H1 (cell line): ENCODE results near the gene PRODH2. TPM values are rescaled to one million over a fixed set of nuclear protein-coding genes. Genes with fewer than 3 reads are reported as not detected.

Experiments
- CTCF ChIA-PET: fragments of 300-600 bp; sonication (Branson Sonifier 250); formaldehyde crosslinking; loops from one replicate; lab custom pipeline; 2021; ENCODE audit not compliant: partially characterized antibody; lab: Charles Lee
- POLR2A ChIA-PET: fragments of 300-600 bp; sonication (Branson Sonifier 250); formaldehyde crosslinking; loops from one replicate; lab custom pipeline; 2021; ENCODE audit warnings: inconsistent platforms; ENCODE audit not compliant: partially characterized antibody; lab: Charles Lee
- DNase-seq, 2 experiments: peaks; one replicate each; pipeline versions ENCODE4 v3.0.0 to v3.0.0-alpha.2; 2010 to 2022; ENCODE audit warnings: low spot score in 2 of 2, low read depth in 1 of 2, mixed read lengths in 1 of 2
- FAIRE-seq: peaks from 2 replicates; lab custom pipeline; 2011; peaks lifted over from hg19 to GRCh38; lab: Jason Lieb, UNC
- H2AFZ ChIP-seq: 2 replicates; pipeline ENCODE4 v1.8.1; 2012; ENCODE audit warnings: low read length, inconsistent platforms
- H2AK5ac ChIP-seq: 2 replicates; pipeline ENCODE4 v1.6.1; 2013; ENCODE audit warnings: low read depth, low read length
- H2BK120ac ChIP-seq: replicated peaks from 2 replicates; pipeline ENCODE3; 2013; ENCODE audit warnings: low read depth, low read length, inconsistent platforms
- H2BK12ac ChIP-seq: 2 replicates; pipeline ENCODE4 v1.6.1; 2013; ENCODE audit warnings: low read depth, low read length
- H2BK15ac ChIP-seq: 2 replicates; pipeline ENCODE4 v1.6.1; 2013; ENCODE audit warnings: low read length
- H2BK20ac ChIP-seq: 2 replicates; pipeline ENCODE4 v1.6.1; 2013; ENCODE audit warnings: low read length
- H2BK5ac ChIP-seq: 2 replicates; pipeline ENCODE4 v1.6.1; 2013; ENCODE audit warnings: low read depth, low read length
- H3K14ac ChIP-seq: 2 replicates; pipeline ENCODE4 v1.6.1; 2013; ENCODE audit warnings: inconsistent platforms; ENCODE audit not compliant: insufficient read length
- H3K18ac ChIP-seq: 2 replicates; pipeline ENCODE4 v1.6.1; 2013; ENCODE audit warnings: low read length; ENCODE audit errors: extremely low read depth
- H3K23ac ChIP-seq: 2 replicates; pipeline ENCODE4 v1.6.1; 2013; ENCODE audit warnings: inconsistent platforms; ENCODE audit not compliant: insufficient read length
- H3K23me2 ChIP-seq: 2 replicates; pipeline ENCODE4 v1.6.1; 2013; ENCODE audit warnings: low read depth, low read length
- H3K27ac ChIP-seq: 2 replicates; pipeline ENCODE4 v1.6.1; 2011; ENCODE audit warnings: low read depth, low read length, inconsistent platforms
- H3K27me3 ChIP-seq, 4 experiments: replicated peaks in 1 of 4; 1 replicate in 1 of 4; 2 replicates in 3 of 4; pipeline versions ENCODE4 v1.6.1 to v1.8.1; 2011 to 2013; ENCODE audit warnings: low read length in 3 of 4, mild to moderate bottlenecking in 3 of 4, inconsistent platforms in 2 of 4, mixed read lengths in 2 of 4, moderate library complexity in 1 of 4; ENCODE audit not compliant: control insufficient read depth in 3 of 4, insufficient read depth in 3 of 4; ENCODE audit errors: extremely low read depth in 1 of 4
- H3K36me3 ChIP-seq, 4 experiments: 2 replicates each; pipeline versions ENCODE4 v1.6.1 to v1.8.1; 2011 to 2013; ENCODE audit warnings: mild to moderate bottlenecking in 4 of 4, low read length in 3 of 4, moderate library complexity in 2 of 4, control low read depth in 1 of 4, inconsistent platforms in 1 of 4; ENCODE audit not compliant: insufficient read depth in 4 of 4, control insufficient read depth in 2 of 4
- H3K4ac ChIP-seq: replicated peaks from 2 replicates; pipeline ENCODE3; 2013; ENCODE audit warnings: low read length, low read depth, mixed read lengths, inconsistent platforms; ENCODE audit not compliant: insufficient read length
- H3K4me1 ChIP-seq, 4 experiments: replicated peaks in 1 of 4; 1 replicate in 1 of 4; 2 replicates in 3 of 4; pipeline versions ENCODE4 v1.6.1 to v1.8.1; 2011 to 2013; ENCODE audit warnings: low read length in 3 of 4, inconsistent platforms in 2 of 4, mixed read lengths in 1 of 4; ENCODE audit not compliant: insufficient read depth in 4 of 4, control insufficient read depth in 3 of 4
- H3K4me2 ChIP-seq, 2 experiments: 2 replicates each; pipeline versions ENCODE4 v1.6.1 to v1.8.1; 2011 to 2013; ENCODE audit warnings: low read depth in 2 of 2, low read length in 2 of 2, control low read depth in 1 of 2, inconsistent platforms in 1 of 2, mild to moderate bottlenecking in 1 of 2; ENCODE audit not compliant: insufficient read depth in 1 of 2
- H3K4me3 ChIP-seq, 4 experiments: fragments of 200-600, 300-600 bp in 1 of 4; sonication (generic), shearing (Covaris generic), sonication (Bioruptor Twin) in 1 of 4; 2 replicates each; pipeline versions ENCODE4 v1.5.1 to v1.8.1; 2011 to 2016; ENCODE audit warnings: low read length in 4 of 4, low read depth in 3 of 4, control low read depth in 2 of 4, inconsistent platforms in 2 of 4, mild to moderate bottlenecking in 2 of 4, mixed read lengths in 1 of 4, moderate library complexity in 1 of 4; ENCODE audit not compliant: insufficient read depth in 2 of 4; ENCODE audit errors: extremely low read depth in 1 of 4
- H3K56ac ChIP-seq: replicated peaks from 2 replicates; pipeline ENCODE3; 2013; ENCODE audit warnings: low read depth, mild to moderate bottlenecking, mixed read lengths, low read length, inconsistent platforms; ENCODE audit not compliant: insufficient read length
- H3K79me1 ChIP-seq: 2 replicates; pipeline ENCODE4 v1.6.1; 2013; ENCODE audit warnings: low read depth, low read length, control low read depth
- H3K79me2 ChIP-seq, 2 experiments: 2 replicates each; pipeline versions ENCODE4 v1.6.1 to v1.8.1; 2012 to 2013; ENCODE audit warnings: low read length in 2 of 2, mild to moderate bottlenecking in 2 of 2, inconsistent platforms in 1 of 2; ENCODE audit not compliant: insufficient read depth in 2 of 2, control insufficient read depth in 1 of 2
- H3K9ac ChIP-seq, 4 experiments: replicated peaks in 1 of 4; 1 replicate in 1 of 4; 2 replicates in 3 of 4; pipeline versions ENCODE4 v1.6.1 to v1.8.1; 2011 to 2013; ENCODE audit warnings: low read depth in 3 of 4, low read length in 3 of 4, control low read depth in 2 of 4, mild to moderate bottlenecking in 2 of 4, moderate library complexity in 2 of 4, inconsistent platforms in 1 of 4; ENCODE audit errors: extremely low read depth in 1 of 4
- H3K9me3 ChIP-seq, 2 experiments: 2 replicates each; pipeline versions ENCODE4 v1.6.1 to v1.8.1; 2012 to 2013; ENCODE audit warnings: mild to moderate bottlenecking in 2 of 2, moderate library complexity in 2 of 2, control low read depth in 1 of 2, inconsistent platforms in 1 of 2, low read depth in 1 of 2, low read length in 1 of 2, mixed read lengths in 1 of 2; ENCODE audit not compliant: insufficient read depth in 2 of 2
- H4K20me1 ChIP-seq, 2 experiments: replicated peaks in 1 of 2; 2 replicates each; pipeline versions ENCODE3 to v1.8.1; 2011 to 2013; ENCODE audit warnings: inconsistent platforms in 2 of 2, low read length in 2 of 2, mild to moderate bottlenecking in 1 of 2; ENCODE audit not compliant: insufficient read depth in 2 of 2, control insufficient read depth in 1 of 2
- H4K5ac ChIP-seq: 2 replicates; pipeline ENCODE4 v1.6.1; 2013; ENCODE audit warnings: low read length, low read depth, mixed read lengths, inconsistent platforms; ENCODE audit not compliant: insufficient read length
- H4K8ac ChIP-seq: 2 replicates; pipeline ENCODE4 v1.8.0; 2013; ENCODE audit warnings: mild to moderate bottlenecking, moderate library complexity, low read length, inconsistent platforms; ENCODE audit not compliant: insufficient read depth; ENCODE audit errors: extremely low read depth
- H4K91ac ChIP-seq: replicated peaks from 2 replicates; pipeline ENCODE3; 2013; ENCODE audit warnings: low read length, mixed read lengths, inconsistent platforms; ENCODE audit not compliant: insufficient read length
- ASH2L ChIP-seq: fragments of 200-600, 300-600 bp; sonication (generic); IDR thresholded peaks from one replicate; pipeline ENCODE4 v1.7.1; 2017; ENCODE audit warnings: low read length
- CBX5 ChIP-seq: fragments of 300-800, 300-1000 bp; sonication (generic); IDR thresholded peaks from 2 replicates; pipeline ENCODE4 v1.7.1; 2016; ENCODE audit warnings: antibody characterized with exemption, low read length, low read depth
- CREB1 ChIP-seq: IDR thresholded peaks from 2 replicates; pipeline ENCODE4 v1.6.1; 2012; ENCODE audit warnings: inconsistent platforms
- FOSL1 ChIP-seq: IDR thresholded peaks from 2 replicates; pipeline ENCODE4 v1.6.1; 2011; ENCODE audit warnings: mild to moderate bottlenecking, low read depth, low read length, moderate library complexity; ENCODE audit not compliant: insufficient read depth
- JUND ChIP-seq: IDR thresholded peaks from 2 replicates; pipeline ENCODE4 v1.6.1; 2011; ENCODE audit warnings: mild to moderate bottlenecking, improper control_type of control experiment, low read length
- KDM1A ChIP-seq: fragments of 200-600, 300-600 bp; sonication (generic); IDR thresholded peaks from 2 replicates; pipeline ENCODE4 v1.7.1; 2016; ENCODE audit warnings: mild to moderate bottlenecking, low read length, borderline replicate concordance
- KDM5A ChIP-seq: fragments of 200-600 bp; IDR thresholded peaks from 2 replicates; pipeline ENCODE4 v1.7.1; 2012; ENCODE audit warnings: mild to moderate bottlenecking, low read length, inconsistent platforms, mixed read lengths
- NANOG ChIP-seq: IDR thresholded peaks from 2 replicates; pipeline ENCODE4 v1.6.1; 2011; ENCODE audit warnings: low read length, low read depth, mild to moderate bottlenecking, inconsistent platforms; ENCODE audit not compliant: insufficient read depth, poor library complexity, severe bottlenecking
- POU5F1 ChIP-seq: IDR thresholded peaks from 2 replicates; pipeline ENCODE4 v1.6.1; 2011; ENCODE audit warnings: low read depth, mild to moderate bottlenecking, low read length, moderate library complexity
- RBBP5 ChIP-seq: IDR thresholded peaks from 2 replicates; pipeline ENCODE4 v1.7.1; 2012; ENCODE audit warnings: low read depth, mild to moderate bottlenecking, inconsistent platforms, low read length, moderate library complexity, borderline replicate concordance
- SIRT6 ChIP-seq: IDR thresholded peaks from one replicate; pipeline ENCODE4 v1.7.1; 2012; ENCODE audit warnings: low read length, inconsistent platforms
- SP1 ChIP-seq: IDR thresholded peaks from 2 replicates; pipeline ENCODE4 v1.6.1; 2011; ENCODE audit warnings: low read depth, low read length
- SP2 ChIP-seq: IDR thresholded peaks from 2 replicates; pipeline ENCODE4 v1.6.1; 2012; ENCODE audit warnings: mild to moderate bottlenecking, low read length, inconsistent platforms
- TBP ChIP-seq: IDR thresholded peaks from 2 replicates; pipeline ENCODE4 v1.6.1; 2011; ENCODE audit warnings: low read depth, low read length, improper control_type of control experiment
- WGBS, 2 experiments: shearing (Covaris generic) in 1 of 2; methylation state at CpG; one replicate each; pipeline versions ENCODE4 v1.1.6 to v1.1.7; 2013 to 2015; ENCODE audit warnings: low lambda C conversion rate in 2 of 2, mixed read lengths in 2 of 2, inconsistent platforms in 1 of 2, low coverage in 1 of 2, missing lambda C conversion rate in 1 of 2; ENCODE audit not compliant: insufficient replicate concordance in 2 of 2, insufficient coverage in 1 of 2, insufficient read length in 1 of 2; ENCODE audit errors: extremely low coverage in 1 of 2, missing lambda C conversion rate in 1 of 2; 5-methylcytosine and 5-hydroxymethylcytosine counted together
- polyA plus RNA-seq, 7 experiments: library from polyadenylated mRNA; depleted of rRNA in 3 of 7; stranded (reverse) in 5 of 7; unstranded in 2 of 7; fragments of >200 nt in 5 of 7; fragments of 200-250 nt in 2 of 7; gene quantifications; 1 replicate in 5 of 7; 2 replicates in 1 of 7; 4 replicates in 1 of 7; pipeline versions ENCODE4 v1.2.1 to v1.2.3, GENCODE V29; 2011 to 2013; ENCODE audit warnings: missing spikeins in 2 of 7, mixed read lengths in 2 of 7
- total RNA-seq: library from RNA; stranded (reverse); fragmentation: NEBNext Ultra II Directional; extraction: Animal tissue kit (Norgen Biotek cat#: 25700); gene quantifications from 2 replicates; pipeline ENCODE4 v1.2.1, GENCODE V29; 2021

Gene PRODH2
- total and polyA plus RNA-seq, 2 of the 8 experiments (the other 6 are each of a cell fraction or from before 2014, with no cell fraction given): not detected

GRCh38 chr19:35774274-35775045, 38.2 kb downstream of the PRODH2 start:
- 71% methylated on average over 16 of the region's 16 CpGs; no CpG with 5 or more reads in 1 of the 2 experiments for WGBS, 2 experiments
- Histone ChIP-seq H3K27me3 (peaks cover 0 to 9% (median 7%) of the 10 kb centered on the region in 4 experiments; a peak in 3 of 7 replicates), H4K5ac (no peak overlapping the region), H4K8ac (no peak overlapping the region), H3K56ac (no peak overlapping the region), H3K4me3 (no peak overlapping the region), H3K9me3 (no peaks in the 10 kb centered on the region), H2BK20ac (no peak overlapping the region), H4K91ac (no peak overlapping the region), H3K4me1 (peaks cover 0 to 21% (median 17%) of the 10 kb centered on the region in 4 experiments; a peak in 6 of 7 replicates), H2BK120ac (no peak overlapping the region), H3K27ac (no peak overlapping the region), H3K36me3 (no peaks in the 10 kb centered on the region), H2AFZ (no peak overlapping the region), H3K14ac (no peak overlapping the region), H4K20me1 (peaks cover 0 to 1% of the 10 kb centered on the region in 2 experiments), H3K4ac (no peak overlapping the region), H3K79me2 (no peaks in the 10 kb centered on the region), H2AK5ac (no peak overlapping the region), H3K9ac (no peak overlapping the region), H3K4me2 (peak overlapping the region; percentile 54 to 82; a peak in 2 of 4 replicates), H3K23me2 (peaks cover 4% of the 10 kb centered on the region; the same call in 1 of the 2 replicates), H2BK12ac (no peak overlapping the region), H3K23ac (no peak overlapping the region), H2BK5ac (no peak overlapping the region), H2BK15ac (no peak overlapping the region), H3K18ac (no peak overlapping the region), H3K79me1 (no peaks in the 10 kb centered on the region; the same call in 1 of the 2 replicates)
- CTCF ChIA-PET: interaction anchor here (0.7 to 1.0 kb wide), 2 partner anchors 12 to 270 kb away, joined by 4 read pairs; no protein-coding TSS in a partner anchor
- TF ChIP-seq SP1: no peak
- no peak for TF ChIP-seq ASH2L
- TF ChIP-seq KDM5A: no peak
- no peak for TF ChIP-seq POU5F1
- no peak for TF ChIP-seq SIRT6
- TF ChIP-seq NANOG: no peak
- no peak for TF ChIP-seq RBBP5
- no peak for TF ChIP-seq SP2
- no peak for TF ChIP-seq KDM1A
- no peak for TF ChIP-seq TBP
- no peak for TF ChIP-seq FOSL1
- no peak for TF ChIP-seq CREB1
- no peak for TF ChIP-seq JUND
- TF ChIP-seq CBX5: no peak
- FAIRE-seq (no peak), DNase-seq (no peak)
- POLR2A ChIA-PET: interaction anchor here (0.7 to 1.8 kb wide), 4 partner anchors 10 to 27 kb away, joined by 3 to 9 read pairs (median 4); partner anchors contain the start of gene LIN37
